Measurements from ENCODE around the gene COL6A2.

Gene COL6A2

GRCh38 chr21:46091118-46091517 is 6.8 kb upstream of the COL6A2 start:
- H3K27me3 ChIP-seq (ENCODE audit: insufficient read depth, poor library complexity, severe bottlenecking), result no peaks in the 10 kb centered on the region
- DNase-seq (ENCODE audit: low spot score) (no peak), ATAC-seq (ENCODE audit: low read depth) (no peak)
- H3K4me1 ChIP-seq (ENCODE audit: insufficient read depth, poor library complexity, severe bottlenecking), result no peaks in the 10 kb centered on the region
- no peaks in the 10 kb centered on the region for H3K36me3 ChIP-seq (ENCODE audit: low read depth)
- H3K9me3 ChIP-seq (ENCODE audit: severe bottlenecking), result no peaks in the 10 kb centered on the region
- H3K27ac ChIP-seq (ENCODE audit: poor library complexity, severe bottlenecking), result no peak overlapping the region
- no peak overlapping the region for H3K4me3 ChIP-seq (ENCODE audit: severe bottlenecking)
- TF ChIP-seq CTCF (IDR thresholded peaks at IDR 0.05; ENCODE audit: poor library complexity, severe bottlenecking), result no peak

- no peak for ATAC-seq (ENCODE audit: low read depth)
These were observed 6.3 kb upstream of the COL6A2 start for GRCh38 chr21:46091631-46092025.

GRCh38 chr21:46092026-46092764 is 5.7 kb upstream of the COL6A2 start:
- Histone ChIP-seq H3K4me3 (ENCODE audit: severe bottlenecking) (no peak overlapping the region), H3K27me3 (ENCODE audit: insufficient read depth, poor library complexity, severe bottlenecking) (no peaks in the 10 kb centered on the region), H3K36me3 (ENCODE audit: low read depth) (no peaks in the 10 kb centered on the region), H3K4me1 (ENCODE audit: insufficient read depth, poor library complexity, severe bottlenecking) (no peaks in the 10 kb centered on the region), H3K9me3 (ENCODE audit: severe bottlenecking) (no peaks in the 10 kb centered on the region), H3K27ac (ENCODE audit: poor library complexity, severe bottlenecking) (no peak overlapping the region)
- no peak for TF ChIP-seq CTCF (IDR thresholded peaks at IDR 0.05; ENCODE audit: poor library complexity, severe bottlenecking)
- ATAC-seq (ENCODE audit: low read depth) (no peak), DNase-seq (ENCODE audit: low spot score) (no peak)

More at GRCh38 chr21:46091631-46092025, 6.3 kb upstream of the COL6A2 start:
- H3K27me3 ChIP-seq (ENCODE audit: insufficient read depth, poor library complexity, severe bottlenecking), result no peaks in the 10 kb centered on the region
- no peak for TF ChIP-seq CTCF (IDR thresholded peaks at IDR 0.05; ENCODE audit: poor library complexity, severe bottlenecking)
- no peaks in the 10 kb centered on the region for H3K9me3 ChIP-seq (ENCODE audit: severe bottlenecking)
- no peak for DNase-seq (ENCODE audit: low spot score)
- H3K4me3 ChIP-seq (ENCODE audit: severe bottlenecking), result no peak overlapping the region
- no peaks in the 10 kb centered on the region for H3K4me1 ChIP-seq (ENCODE audit: insufficient read depth, poor library complexity, severe bottlenecking)
- no peak overlapping the region for H3K27ac ChIP-seq (ENCODE audit: poor library complexity, severe bottlenecking)
- no peaks in the 10 kb centered on the region for H3K36me3 ChIP-seq (ENCODE audit: low read depth)

- Histone ChIP-seq H3K4me3 (ENCODE audit: severe bottlenecking) (no peak overlapping the region), H3K4me1 (ENCODE audit: insufficient read depth, poor library complexity, severe bottlenecking) (no peaks in the 10 kb centered on the region), H3K27me3 (ENCODE audit: insufficient read depth, poor library complexity, severe bottlenecking) (no peaks in the 10 kb centered on the region), H3K9me3 (ENCODE audit: severe bottlenecking) (no peaks in the 10 kb centered on the region), H3K27ac (ENCODE audit: poor library complexity, severe bottlenecking) (no peak overlapping the region), H3K36me3 (ENCODE audit: low read depth) (no peaks in the 10 kb centered on the region)
- DNase-seq (ENCODE audit: low spot score) (no peak), ATAC-seq (ENCODE audit: low read depth) (no peak)
- TF ChIP-seq CTCF (IDR thresholded peaks at IDR 0.05; ENCODE audit: poor library complexity, severe bottlenecking), result no peak
These were observed 4.9 kb upstream of the COL6A2 start for GRCh38 chr21:46092811-46093667.

Measured in RWPE2 (cell line).